AG09319 (cell line): ENCODE results near the gene ANKRD12.

Source experiments
- DNase-seq: peaks from one replicate; pipeline ENCODE4 v3.0.0-alpha.2; 2010; ENCODE audit warnings: low read depth; ENCODE audit errors: extremely low read depth
- CTCF ChIP-seq: IDR thresholded peaks from 2 replicates; pipeline ENCODE4 v1.5.1; 2011; ENCODE audit warnings: low read depth, mild to moderate bottlenecking, inconsistent platforms, low read length, moderate library complexity

ANKRD12 gene

GRCh38 chr18:9217743-9218451 is 81.3 kb downstream of the ANKRD12 start:
- TF ChIP-seq CTCF, result no peak
- DNase-seq, result no peak

GRCh38 chr18:9221040-9221439 is 84.5 kb downstream of the ANKRD12 start:
- no peak for TF ChIP-seq CTCF
- DNase-seq, result no peak

- TF ChIP-seq CTCF, result no peak
- no peak for DNase-seq
These were observed 85.1 kb downstream of the ANKRD12 start for GRCh38 chr18:9221661-9222060.

- DNase-seq, result no peak
These were observed 86.8 kb downstream of the ANKRD12 start for GRCh38 chr18:9223356-9223755.

GRCh38 chr18:9226463-9226862 is 89.9 kb downstream of the ANKRD12 start:
- no peak for DNase-seq
- TF ChIP-seq CTCF, result no peak

More at GRCh38 chr18:9223356-9223755, 86.8 kb downstream of the ANKRD12 start:
- TF ChIP-seq CTCF, result no peak

- TF ChIP-seq CTCF, result no peak
- DNase-seq, result no peak
These were observed 95.4 kb downstream of the ANKRD12 start for GRCh38 chr18:9231852-9232486.

GRCh38 chr18:9232977-9233376 is 96.4 kb downstream of the ANKRD12 start:
- TF ChIP-seq CTCF, result no peak
- no peak for DNase-seq
